K562 (cell line): ENCODE data around the gene ERCC1. TPM values are rescaled to one million over a fixed set of nuclear protein-coding genes. Genes with fewer than 3 reads are reported as not detected.

Source experiments
- GTF2A2 ChIP-seq: IDR thresholded peaks from 2 replicates; pipeline ENCODE4 v1.6.1; 2016; ENCODE audit warnings: mild to moderate bottlenecking, missing genetic modification characterization, missing compliant biosample characterization
- NR2C2 ChIP-seq, 2 experiments: fragments of 200-800 bp in 1 of 2; sonication (Bioruptor generic) in 1 of 2; sonication (generic) in 1 of 2; formaldehyde crosslinking in 1 of 2; IDR thresholded peaks; 2 replicates each; pipeline versions ENCODE4 v1.6.1 to v1.8.0; 2016 to 2022; ENCODE audit warnings: mild to moderate bottlenecking in 1 of 2, missing compliant biosample characterization in 1 of 2, missing genetic modification characterization in 1 of 2, missing genetic modification reagents in 1 of 2
- SAP30 ChIP-seq: fragments of 200-600 bp; sonication (generic); IDR thresholded peaks from 2 replicates; pipeline ENCODE4 v1.6.1; 2012; ENCODE audit warnings: borderline replicate concordance, low read depth, mild to moderate bottlenecking, moderate library complexity, low read length, control low read depth, inconsistent platforms; ENCODE audit not compliant: insufficient read depth, poor library complexity, severe bottlenecking
- ZBTB43 ChIP-seq: sonication (generic); formaldehyde crosslinking; IDR thresholded peaks from 2 replicates; pipeline ENCODE4 v1.8.0; 2023; ENCODE audit warnings: mild to moderate bottlenecking, missing genetic modification reagents
- ZFX ChIP-seq: sonication (generic); formaldehyde crosslinking; IDR thresholded peaks from 2 replicates; pipeline ENCODE4 v1.8.0; 2022; ENCODE audit warnings: mild to moderate bottlenecking, missing genetic modification reagents, moderate library complexity
- ZHX1 ChIP-seq: fragments of 150-350 bp; conservative IDR thresholded peaks from 2 replicates; pipeline ENCODE4 v1.6.1; 2014; ENCODE audit warnings: low read length
- ZNF766 ChIP-seq: fragments of 200-800 bp; sonication (Bioruptor generic); conservative IDR thresholded peaks from 2 replicates; pipeline ENCODE4 v1.6.1; 2016; ENCODE audit warnings: missing genetic modification characterization, missing compliant biosample characterization
- polyA plus RNA-seq, 8 experiments: library from polyadenylated mRNA; depleted of rRNA in 4 of 8; stranded (reverse) in 5 of 8; unstranded in 3 of 8; fragments of >200 nt; fragmentation: Nextera tagmentation in 2 of 8; fragmentation: Illumina TruSeq in 1 of 8; extraction: Ambion mirVana in 2 of 8; extraction: Trizol in 1 of 8; gene quantifications; 2 replicates each; pipeline versions ENCODE4 v1.2.1 to v1.2.3, GENCODE V29; 2011 to 2014; ENCODE audit warnings: inconsistent platforms in 1 of 8, missing spikeins in 1 of 8
- total RNA-seq, 7 experiments: library from RNA; depleted of rRNA in 6 of 7; stranded (reverse); fragments of >200 nt in 6 of 7; fragmentation: Illumina TruSeq in 2 of 7; extraction: Trizol in 2 of 7; gene quantifications; 2 replicates each; pipeline versions ENCODE4 v1.2.1 to v1.2.3, GENCODE V29; 2011 to 2021; ENCODE audit warnings: low replicate concordance in 1 of 7

The ERCC1 gene
- total and polyA plus RNA-seq, 9 of the 15 experiments (the other 6 are each of a cell fraction or from before 2014, with no cell fraction given): 9.3 to 92.6 (median 60.0) TPM

GRCh38 chr19:45468159-45468651, 44.5 kb upstream of the ERCC1 start (continued):
- TF ChIP-seq ZNF766 (CRISPR knock-in tag) (no peak), GTF2A2 (tag) (peak; percentile 75; the same call in 1 of the 2 replicates), SAP30 (peak; percentile 20), ZHX1 (no peak), NR2C2 (CRISPR knock-in tag; IDR thresholded peaks at IDR 0.05) (no peak), NR2C2 (tag; IDR thresholded peaks at IDR 0.05) (peak; percentile 3; the same call in 1 of the 2 replicates), ZBTB43 (no peak), ZFX (CRISPR knock-in tag) (peak; percentile 29; the same call in 1 of the 2 replicates)
